ENCODE measurements around the gene NME5.

GRCh38 chr5:138083702-138084101 is 55.5 kb downstream of the NME5 start, which contains the start of gene WNT8A:
- TF ChIP-seq, protein P1, sequence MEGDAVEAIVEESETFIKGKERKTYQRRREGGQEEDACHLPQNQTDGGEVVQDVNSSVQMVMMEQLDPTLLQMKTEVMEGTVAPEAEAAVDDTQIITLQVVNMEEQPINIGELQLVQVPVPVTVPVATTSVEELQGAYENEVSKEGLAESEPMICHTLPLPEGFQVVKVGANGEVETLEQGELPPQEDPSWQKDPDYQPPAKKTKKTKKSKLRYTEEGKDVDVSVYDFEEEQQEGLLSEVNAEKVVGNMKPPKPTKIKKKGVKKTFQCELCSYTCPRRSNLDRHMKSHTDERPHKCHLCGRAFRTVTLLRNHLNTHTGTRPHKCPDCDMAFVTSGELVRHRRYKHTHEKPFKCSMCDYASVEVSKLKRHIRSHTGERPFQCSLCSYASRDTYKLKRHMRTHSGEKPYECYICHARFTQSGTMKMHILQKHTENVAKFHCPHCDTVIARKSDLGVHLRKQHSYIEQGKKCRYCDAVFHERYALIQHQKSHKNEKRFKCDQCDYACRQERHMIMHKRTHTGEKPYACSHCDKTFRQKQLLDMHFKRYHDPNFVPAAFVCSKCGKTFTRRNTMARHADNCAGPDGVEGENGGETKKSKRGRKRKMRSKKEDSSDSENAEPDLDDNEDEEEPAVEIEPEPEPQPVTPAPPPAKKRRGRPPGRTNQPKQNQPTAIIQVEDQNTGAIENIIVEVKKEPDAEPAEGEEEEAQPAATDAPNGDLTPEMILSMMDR (IDR thresholded peaks at IDR 0.05; ENCODE audit: borderline replicate concordance, extremely low read depth, low read length, poor library complexity, severe bottlenecking), result no peak
- TF ChIP-seq EZH2 (IDR thresholded peaks at IDR 0.05; ENCODE audit: borderline replicate concordance, low read depth, low read length, severe bottlenecking), result no peak

Measured in DND-41 (cell line).